GM21367 (cell line): Measurements from ENCODE around the gene N4BP2L2.

ENCODE experiments used
- ATAC-seq: cut with Tn5 transposase; IDR thresholded peaks from one replicate; pipeline ENCODE4 v1.9.1; 2021; ENCODE audit not compliant: unreplicated experiment

N4BP2L2 gene

GRCh38 chr13:32427852-32428580 is 110.6 kb downstream of the N4BP2L2 start, which contains the start of gene N4BP2L1:
Gene N4BP2L1 (minus strand): TSS chr13:32428130. CDS start chr13:32428082, 48 bp downstream.
- peak; percentile 55 for ATAC-seq

GRCh38 chr13:32426990-32427851 is 111.4 kb downstream of the N4BP2L2 start:
- peak; percentile 11 for ATAC-seq

GRCh38 chr13:32426191-32426989 is 112.2 kb downstream of the N4BP2L2 start:
- ATAC-seq, result peak; percentile 38

GRCh38 chr13:32425158-32425557 is 113.4 kb downstream of the N4BP2L2 start:
- ATAC-seq, result no peak

- no peak for ATAC-seq
Measured at GRCh38 chr13:32423592-32423991, 115.0 kb downstream of the N4BP2L2 start.

GRCh38 chr13:32419862-32420261 is 118.7 kb downstream of the N4BP2L2 start:
- ATAC-seq, result no peak

GRCh38 chr13:32417995-32418394 is 120.6 kb downstream of the N4BP2L2 start:
- ATAC-seq, result no peak

- ATAC-seq, result no peak
Measured at GRCh38 chr13:32415019-32415418, 123.6 kb downstream of the N4BP2L2 start.

GRCh38 chr13:32414580-32414979 is 124.0 kb downstream of the N4BP2L2 start:
- ATAC-seq, result no peak

GRCh38 chr13:32413284-32413683 is 125.3 kb downstream of the N4BP2L2 start:
- no peak for ATAC-seq

GRCh38 chr13:32409561-32410421 is 128.8 kb downstream of the N4BP2L2 start:
- no peak for ATAC-seq

GRCh38 chr13:32409001-32409313 is 129.6 kb downstream of the N4BP2L2 start:
- no peak for ATAC-seq

- ATAC-seq, result no peak
Measured at GRCh38 chr13:32408296-32409000, 130.1 kb downstream of the N4BP2L2 start.

- peak; percentile 64 for ATAC-seq
Measured at GRCh38 chr13:32407854-32408253, 130.7 kb downstream of the N4BP2L2 start.

- ATAC-seq, result no peak
Measured at GRCh38 chr13:32403108-32403507, 135.5 kb downstream of the N4BP2L2 start.

GRCh38 chr13:32391101-32391619 is 147.4 kb downstream of the N4BP2L2 start:
- no peak for ATAC-seq

GRCh38 chr13:32390484-32390883 is 148.1 kb downstream of the N4BP2L2 start:
- no peak for ATAC-seq

GRCh38 chr13:32390048-32390447 is 148.5 kb downstream of the N4BP2L2 start:
- no peak for ATAC-seq

- no peak for ATAC-seq
Measured at GRCh38 chr13:32385410-32385809, 153.2 kb downstream of the N4BP2L2 start.

- no peak for ATAC-seq
Measured at GRCh38 chr13:32384702-32385101, 153.9 kb downstream of the N4BP2L2 start.
